NCI-H1092 (cell line): ENCODE data around the gene RTKN.
"Not testable (repeated sequence)": the region's sequence is repeated elsewhere in the genome, so short reads cannot be mapped to it uniquely, and the experiment has no call there.

Experiments used
- DNase-seq: peaks from one replicate; lab custom pipeline; 2025; lab: John Stamatoyannopoulos, UW

Gene RTKN

GRCh38 chr2:74461187-74462053 lies 19.7 kb upstream of the RTKN start:
- DNase-seq, result no peak

GRCh38 chr2:74460187-74460586 lies 18.4 kb upstream of the RTKN start:
- not testable (repeated sequence) for DNase-seq

GRCh38 chr2:74459503-74460118 lies 17.9 kb upstream of the RTKN start:
- not testable (repeated sequence) for DNase-seq

- no peak for DNase-seq
Measured at GRCh38 chr2:74458938-74459363, 17.2 kb upstream of the RTKN start.

- DNase-seq, result peak; percentile 97
Measured at GRCh38 chr2:74458132-74458937, 16.6 kb upstream of the RTKN start, which contains the start of gene WBP1. TSS of gene WBP1 (plus strand) at chr2:74458438. CDS start at chr2:74458603, 165 bp downstream.

GRCh38 chr2:74457549-74458131 lies 15.9 kb upstream of the RTKN start:
- peak; percentile 76 for DNase-seq

- DNase-seq, result peak; percentile 76
Measured at GRCh38 chr2:74457129-74457548, 15.4 kb upstream of the RTKN start.

- DNase-seq, result peak; percentile 87
Measured at GRCh38 chr2:74454654-74455511, 13.1 kb upstream of the RTKN start, which contains the start of gene INO80B. TSS of gene INO80B (plus strand) at chr2:74455087. CDS start at chr2:74455117, 30 bp downstream.

GRCh38 chr2:74450570-74451190 lies 8.9 kb upstream of the RTKN start:
- DNase-seq, result no peak

- no peak for DNase-seq
Measured at GRCh38 chr2:74448771-74449170, 7.0 kb upstream of the RTKN start.

GRCh38 chr2:74447230-74447999 lies 5.7 kb upstream of the RTKN start:
- DNase-seq, result no peak

- no peak for DNase-seq
Measured at GRCh38 chr2:74444498-74445318, 3.0 kb upstream of the RTKN start.

- not testable (repeated sequence) for DNase-seq
Measured at GRCh38 chr2:74442483-74443297, 953 bp upstream of the RTKN start.

- no peak for DNase-seq
Measured at GRCh38 chr2:74441170-74441689, 507 bp downstream of the RTKN start.

- DNase-seq, result peak; percentile 31
Measured at GRCh38 chr2:74440378-74441169, 1.2 kb downstream of the RTKN start.

GRCh38 chr2:74439803-74440377 lies 1.8 kb downstream of the RTKN start:
- no peak for DNase-seq
